ENCODE measurements around the gene HES4.

HES4 gene

DNA sequence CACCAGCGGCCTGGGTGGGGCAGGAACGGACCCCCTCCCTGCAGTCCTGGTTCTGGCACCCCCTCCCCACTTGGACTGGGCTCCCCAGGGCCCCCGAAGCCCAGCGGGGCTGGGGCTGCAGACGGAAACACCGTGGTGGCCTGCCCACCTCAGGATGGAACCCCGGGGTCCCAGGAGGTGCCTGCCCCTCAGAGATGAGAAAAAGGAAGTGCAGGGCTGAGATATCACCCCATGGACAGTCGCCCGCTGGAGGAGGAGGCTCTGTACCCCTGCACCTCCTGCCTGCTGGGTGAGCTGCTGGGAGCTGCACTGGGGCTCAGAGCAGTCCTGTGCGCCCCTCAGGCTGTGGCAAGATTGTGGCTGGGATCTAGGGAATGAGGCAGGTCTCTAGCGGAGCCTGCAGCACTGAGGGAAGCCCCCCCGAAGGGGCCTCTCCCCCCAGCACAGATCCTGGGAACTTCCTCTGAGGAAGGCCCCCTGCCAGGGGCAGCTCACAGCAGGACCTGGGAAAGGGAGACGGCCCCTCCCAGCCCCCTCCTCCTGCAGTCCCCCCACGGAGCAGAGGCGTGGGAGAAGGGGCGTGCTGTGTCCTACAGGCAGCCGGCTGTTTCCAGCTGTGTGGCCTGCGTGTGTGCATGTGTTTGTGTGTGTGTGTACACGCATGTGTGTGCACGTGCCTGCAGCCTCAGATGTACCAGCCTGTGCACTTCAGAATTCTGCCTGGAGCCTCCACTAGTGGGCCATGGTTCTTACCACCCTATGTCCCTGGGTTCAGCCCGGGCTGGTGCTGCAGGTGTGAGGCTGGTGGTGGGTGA lies 26.9 kb upstream of the HES4 start:
- no peaks in the 10 kb centered on the region for H3K79me2 ChIP-seq (ENCODE audit: insufficient read depth, low read length)
- H3F3A ChIP-seq (ENCODE audit: low read depth): no peaks in the 10 kb centered on the region
- H3K27me3 ChIP-seq (ENCODE audit: insufficient read depth, low read length, poor library complexity, severe bottlenecking): no peaks in the 10 kb centered on the region
- H4K20me1 ChIP-seq (ENCODE audit: insufficient read depth, low read length, poor library complexity, severe bottlenecking): no peaks in the 10 kb centered on the region
- H3K4me2 ChIP-seq (ENCODE audit: low read depth, low read length, poor library complexity, severe bottlenecking): no peak overlapping the region
- no peak overlapping the region for H3K4me3 ChIP-seq (ENCODE audit: low read length, poor library complexity, severe bottlenecking)
- no peaks in the 10 kb centered on the region for H3K4me1 ChIP-seq (ENCODE audit: insufficient read depth, low read length, poor library complexity, severe bottlenecking)
- H3K9me3 ChIP-seq (ENCODE audit: insufficient read depth, low read depth, low read length): no peaks in the 10 kb centered on the region
- TF ChIP-seq, protein P1, sequence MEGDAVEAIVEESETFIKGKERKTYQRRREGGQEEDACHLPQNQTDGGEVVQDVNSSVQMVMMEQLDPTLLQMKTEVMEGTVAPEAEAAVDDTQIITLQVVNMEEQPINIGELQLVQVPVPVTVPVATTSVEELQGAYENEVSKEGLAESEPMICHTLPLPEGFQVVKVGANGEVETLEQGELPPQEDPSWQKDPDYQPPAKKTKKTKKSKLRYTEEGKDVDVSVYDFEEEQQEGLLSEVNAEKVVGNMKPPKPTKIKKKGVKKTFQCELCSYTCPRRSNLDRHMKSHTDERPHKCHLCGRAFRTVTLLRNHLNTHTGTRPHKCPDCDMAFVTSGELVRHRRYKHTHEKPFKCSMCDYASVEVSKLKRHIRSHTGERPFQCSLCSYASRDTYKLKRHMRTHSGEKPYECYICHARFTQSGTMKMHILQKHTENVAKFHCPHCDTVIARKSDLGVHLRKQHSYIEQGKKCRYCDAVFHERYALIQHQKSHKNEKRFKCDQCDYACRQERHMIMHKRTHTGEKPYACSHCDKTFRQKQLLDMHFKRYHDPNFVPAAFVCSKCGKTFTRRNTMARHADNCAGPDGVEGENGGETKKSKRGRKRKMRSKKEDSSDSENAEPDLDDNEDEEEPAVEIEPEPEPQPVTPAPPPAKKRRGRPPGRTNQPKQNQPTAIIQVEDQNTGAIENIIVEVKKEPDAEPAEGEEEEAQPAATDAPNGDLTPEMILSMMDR (conservative IDR thresholded peaks at IDR 0.05; ENCODE audit: low read length): no peak
- no peak for TF ChIP-seq EZH2phosphoT487 (IDR thresholded peaks at IDR 0.05; ENCODE audit: borderline replicate concordance)
- no peak overlapping the region for H2AFZ ChIP-seq (ENCODE audit: low read length)
- no peaks in the 10 kb centered on the region for H3K9me2 ChIP-seq (replicated peaks; ENCODE audit: low read depth, low read length)
- H3K9ac ChIP-seq (ENCODE audit: low read depth, low read length, poor library complexity, severe bottlenecking): no peak overlapping the region
- no peaks in the 10 kb centered on the region for H3K36me3 ChIP-seq (ENCODE audit: insufficient read depth, low read length)

DNA sequence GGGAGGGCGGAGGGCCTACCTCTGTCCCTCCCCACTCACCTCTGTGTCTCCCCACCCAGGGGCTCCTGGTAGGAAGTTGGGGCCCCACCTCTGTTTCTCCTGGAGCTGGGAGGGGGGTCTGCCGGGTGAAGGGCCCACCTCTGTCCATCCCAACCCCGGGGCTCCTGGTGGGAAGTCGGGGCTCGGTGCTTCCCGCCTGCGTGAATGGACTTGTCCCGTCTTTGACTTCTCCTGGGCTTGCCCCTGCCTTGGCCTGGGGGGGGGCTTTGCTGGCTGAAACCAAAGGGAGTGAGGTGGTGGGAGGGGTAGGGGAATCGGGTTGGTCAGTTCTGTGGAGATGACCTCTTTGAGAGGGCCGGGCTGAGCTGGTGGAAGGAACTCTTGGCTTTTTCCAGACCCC lies 25.8 kb upstream of the HES4 start:
- Histone ChIP-seq H3K9ac (ENCODE audit: low read depth, low read length, poor library complexity, severe bottlenecking) (no peak overlapping the region), H2AFZ (ENCODE audit: low read length) (no peak overlapping the region), H3K4me3 (ENCODE audit: low read length, poor library complexity, severe bottlenecking) (no peak overlapping the region), H3K4me1 (ENCODE audit: insufficient read depth, low read length, poor library complexity, severe bottlenecking) (peaks cover 6% of the 10 kb centered on the region), H3K9me3 (ENCODE audit: insufficient read depth, low read depth, low read length) (no peaks in the 10 kb centered on the region), H3K79me2 (ENCODE audit: insufficient read depth, low read length) (no peaks in the 10 kb centered on the region), H3K36me3 (ENCODE audit: insufficient read depth, low read length) (no peaks in the 10 kb centered on the region), H3K4me2 (ENCODE audit: low read depth, low read length, poor library complexity, severe bottlenecking) (no peak overlapping the region), H4K20me1 (ENCODE audit: insufficient read depth, low read length, poor library complexity, severe bottlenecking) (peaks cover 7% of the 10 kb centered on the region), H3K27me3 (ENCODE audit: insufficient read depth, low read length, poor library complexity, severe bottlenecking) (no peaks in the 10 kb centered on the region), H3F3A (ENCODE audit: low read depth) (no peaks in the 10 kb centered on the region), H3K9me2 (replicated peaks; ENCODE audit: low read depth, low read length) (no peaks in the 10 kb centered on the region)
- TF ChIP-seq EZH2phosphoT487 (IDR thresholded peaks at IDR 0.05; ENCODE audit: borderline replicate concordance): no peak
- TF ChIP-seq, protein P1 (conservative IDR thresholded peaks at IDR 0.05; ENCODE audit: low read length): no peak

DNA sequence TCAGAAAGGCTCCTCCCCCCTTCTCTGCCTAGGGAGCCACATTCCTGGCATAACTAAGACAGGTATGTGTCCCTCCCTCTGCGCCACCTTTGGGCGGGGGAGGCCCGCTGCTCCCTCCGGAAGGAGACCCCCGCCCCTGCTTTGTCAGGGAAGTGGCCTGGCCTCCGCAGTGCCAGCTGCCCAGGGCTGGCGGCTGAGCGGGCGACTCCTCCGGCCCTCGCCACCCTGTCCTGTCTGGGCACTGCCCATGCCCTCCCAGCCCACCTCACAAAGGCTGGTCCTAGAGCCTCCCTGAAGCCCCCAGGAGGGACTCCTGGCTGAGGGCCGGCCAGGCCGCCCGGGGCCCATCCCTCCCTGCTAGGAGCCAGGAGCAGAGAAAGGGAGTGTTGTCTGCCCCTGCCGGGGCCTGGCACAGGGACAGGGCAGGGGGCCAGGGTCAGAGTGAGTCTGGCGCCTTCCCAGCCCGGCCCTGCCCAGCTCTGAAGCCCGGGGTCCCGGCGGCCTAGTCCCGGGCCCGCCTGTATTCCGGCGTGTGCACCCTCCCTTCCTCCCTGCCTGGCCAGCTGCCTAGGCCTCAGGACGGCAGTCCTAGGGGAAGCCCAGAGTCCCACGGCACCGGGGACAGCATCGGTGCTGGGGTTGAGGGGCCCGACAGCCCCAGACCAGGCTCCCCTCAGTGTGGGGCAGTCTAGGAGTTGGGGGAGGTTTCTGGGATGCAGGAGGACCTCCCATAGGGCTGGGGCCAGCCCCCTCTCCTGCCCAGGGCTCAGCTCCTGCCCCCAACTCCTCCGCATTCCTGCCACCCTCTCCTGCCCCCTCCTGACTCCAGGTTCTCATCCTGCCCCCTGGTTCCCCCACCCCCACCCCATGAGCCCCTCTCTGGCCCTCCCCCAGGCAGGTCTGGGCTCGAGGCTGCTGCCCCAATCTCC lies 25.1 kb upstream of the HES4 start:
- H3F3A ChIP-seq (ENCODE audit: low read depth): no peaks in the 10 kb centered on the region
- no peaks in the 10 kb centered on the region for H3K79me2 ChIP-seq (ENCODE audit: insufficient read depth, low read length)
- peaks cover 9% of the 10 kb centered on the region for H4K20me1 ChIP-seq (ENCODE audit: insufficient read depth, low read length, poor library complexity, severe bottlenecking)
- no peak overlapping the region for H3K4me3 ChIP-seq (ENCODE audit: low read length, poor library complexity, severe bottlenecking)
- H3K4me1 ChIP-seq (ENCODE audit: insufficient read depth, low read length, poor library complexity, severe bottlenecking): peaks cover 8% of the 10 kb centered on the region
- H3K27me3 ChIP-seq (ENCODE audit: insufficient read depth, low read length, poor library complexity, severe bottlenecking): no peaks in the 10 kb centered on the region
- no peak overlapping the region for H2AFZ ChIP-seq (ENCODE audit: low read length)
- H3K36me3 ChIP-seq (ENCODE audit: insufficient read depth, low read length): no peaks in the 10 kb centered on the region
- no peak overlapping the region for H3K9ac ChIP-seq (ENCODE audit: low read depth, low read length, poor library complexity, severe bottlenecking)
- no peak overlapping the region for H3K4me2 ChIP-seq (ENCODE audit: low read depth, low read length, poor library complexity, severe bottlenecking)
- H3K9me3 ChIP-seq (ENCODE audit: insufficient read depth, low read depth, low read length): no peaks in the 10 kb centered on the region
- no peaks in the 10 kb centered on the region for H3K9me2 ChIP-seq (replicated peaks; ENCODE audit: low read depth, low read length)
- TF ChIP-seq, protein P1 (conservative IDR thresholded peaks at IDR 0.05; ENCODE audit: low read length): no peak
- TF ChIP-seq EZH2phosphoT487 (IDR thresholded peaks at IDR 0.05; ENCODE audit: borderline replicate concordance): no peak
